ENCODE data around the gene TXNRD3.
A peak's percentile ranks its signal among the peaks of the same experiment; 100 is the strongest.

The TXNRD3 gene

DNA sequence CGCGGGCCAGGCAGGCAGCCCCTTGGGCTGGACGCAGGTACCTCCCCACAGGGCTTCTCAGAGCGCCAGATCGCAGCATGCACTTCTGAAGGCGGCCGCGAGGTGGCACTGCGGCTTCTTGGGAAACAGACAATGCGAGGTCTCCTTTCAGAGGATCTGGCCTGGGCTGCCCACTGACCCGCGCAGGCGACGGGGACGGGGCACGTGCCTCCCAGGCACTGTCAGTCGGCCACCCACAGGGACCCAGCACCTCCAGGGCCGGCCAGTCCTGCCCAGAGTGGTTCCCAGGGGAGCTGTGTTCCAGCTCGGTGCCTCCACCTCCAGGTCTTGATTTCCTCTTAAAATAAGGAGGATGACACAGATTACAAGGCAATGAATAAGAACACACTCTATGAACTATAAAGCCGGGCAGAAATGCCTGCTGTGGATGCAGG is 24.4 kb upstream of the TXNRD3 start:
- Mint-ChIP-seq H3K4me3 (peak overlapping the region; percentile 32), H3K36me3 (ENCODE audit: low read depth) (no peaks in the 10 kb centered on the region), H3K9me3 (peaks cover 3% of the 10 kb centered on the region), H3K27ac (no peak overlapping the region), H3K27me3 (peaks cover 30% of the 10 kb centered on the region), H3K4me1 (ENCODE audit: low read depth) (peaks cover 3% of the 10 kb centered on the region)
- DNase-seq = peak; percentile 91

DNA sequence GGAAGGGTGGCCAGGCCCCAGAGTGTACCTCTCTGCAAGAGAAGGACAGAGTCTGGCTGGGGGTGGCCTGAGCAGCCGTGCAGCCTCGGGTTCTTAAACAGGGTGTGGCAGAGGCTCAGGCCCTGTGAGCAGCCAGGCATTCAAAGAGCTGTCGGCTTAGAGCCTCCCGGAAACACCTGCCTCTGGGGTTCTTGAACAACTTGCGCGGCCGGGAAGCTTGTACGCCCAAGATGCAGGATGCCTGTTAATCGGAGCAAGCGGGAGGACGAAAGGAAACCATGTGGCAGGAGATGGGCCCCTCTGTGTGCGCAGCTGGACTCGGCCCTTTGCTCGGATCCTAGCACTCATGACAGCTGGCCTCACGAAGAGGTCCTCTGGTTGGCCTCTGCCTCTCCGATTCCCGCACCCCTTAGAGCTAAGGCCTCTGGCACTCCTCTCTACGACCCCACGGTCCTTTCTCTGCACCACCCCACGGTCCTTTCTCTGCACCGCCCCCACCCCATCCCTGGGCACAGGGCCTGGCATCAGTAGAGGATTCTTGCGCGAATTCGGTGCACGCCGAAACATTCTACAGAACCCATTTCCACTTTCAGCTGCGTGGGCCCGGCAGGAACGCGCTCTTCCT is 23.9 kb upstream of the TXNRD3 start:
- peaks cover 3% of the 10 kb centered on the region for H3K9me3 Mint-ChIP-seq
- H3K4me3 Mint-ChIP-seq = peak overlapping the region; percentile 32
- no peak for DNase-seq
- peaks cover 3% of the 10 kb centered on the region for H3K4me1 Mint-ChIP-seq (ENCODE audit: low read depth)
- H3K36me3 Mint-ChIP-seq (ENCODE audit: low read depth) = no peaks in the 10 kb centered on the region
- peaks cover 30% of the 10 kb centered on the region for H3K27me3 Mint-ChIP-seq
- H3K27ac Mint-ChIP-seq = no peak overlapping the region

DNA sequence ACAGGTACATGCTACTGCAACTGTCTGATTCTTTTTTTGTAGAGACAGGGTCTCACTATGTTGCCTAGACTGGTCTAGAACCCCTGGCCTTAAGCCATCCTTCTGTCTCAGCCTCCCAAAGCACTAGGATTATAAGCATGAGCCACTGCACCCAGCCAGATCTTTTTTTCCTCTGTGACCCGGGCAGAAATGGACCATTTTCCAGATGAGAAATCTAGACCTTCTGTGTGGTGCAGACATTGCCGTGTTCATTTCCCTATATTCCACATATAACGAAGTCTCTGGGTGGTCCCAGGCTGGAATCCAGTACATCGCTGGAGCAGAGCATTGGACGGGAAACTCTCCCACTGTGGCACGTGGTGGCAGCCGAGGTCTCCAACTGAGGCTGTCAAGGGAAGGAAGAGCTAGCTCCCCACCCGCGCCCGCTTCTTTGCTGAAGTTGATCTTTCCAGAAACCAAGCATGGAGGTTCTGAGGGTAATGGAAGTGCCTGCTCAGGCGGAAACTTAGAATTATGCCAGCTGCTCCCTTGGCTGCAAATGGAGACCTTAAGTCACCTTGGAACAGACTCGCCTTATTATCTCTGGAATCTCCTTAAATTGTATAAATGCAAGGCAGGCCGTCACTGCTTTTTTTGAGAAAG is 23.1 kb upstream of the TXNRD3 start:
- Mint-ChIP-seq H3K4me3 (no peak overlapping the region), H3K4me1 (ENCODE audit: low read depth) (peaks cover 3% of the 10 kb centered on the region), H3K9me3 (peaks cover 3% of the 10 kb centered on the region), H3K27ac (no peak overlapping the region), H3K27me3 (peaks cover 30% of the 10 kb centered on the region), H3K36me3 (ENCODE audit: low read depth) (no peaks in the 10 kb centered on the region)
- DNase-seq = no peak

DNA sequence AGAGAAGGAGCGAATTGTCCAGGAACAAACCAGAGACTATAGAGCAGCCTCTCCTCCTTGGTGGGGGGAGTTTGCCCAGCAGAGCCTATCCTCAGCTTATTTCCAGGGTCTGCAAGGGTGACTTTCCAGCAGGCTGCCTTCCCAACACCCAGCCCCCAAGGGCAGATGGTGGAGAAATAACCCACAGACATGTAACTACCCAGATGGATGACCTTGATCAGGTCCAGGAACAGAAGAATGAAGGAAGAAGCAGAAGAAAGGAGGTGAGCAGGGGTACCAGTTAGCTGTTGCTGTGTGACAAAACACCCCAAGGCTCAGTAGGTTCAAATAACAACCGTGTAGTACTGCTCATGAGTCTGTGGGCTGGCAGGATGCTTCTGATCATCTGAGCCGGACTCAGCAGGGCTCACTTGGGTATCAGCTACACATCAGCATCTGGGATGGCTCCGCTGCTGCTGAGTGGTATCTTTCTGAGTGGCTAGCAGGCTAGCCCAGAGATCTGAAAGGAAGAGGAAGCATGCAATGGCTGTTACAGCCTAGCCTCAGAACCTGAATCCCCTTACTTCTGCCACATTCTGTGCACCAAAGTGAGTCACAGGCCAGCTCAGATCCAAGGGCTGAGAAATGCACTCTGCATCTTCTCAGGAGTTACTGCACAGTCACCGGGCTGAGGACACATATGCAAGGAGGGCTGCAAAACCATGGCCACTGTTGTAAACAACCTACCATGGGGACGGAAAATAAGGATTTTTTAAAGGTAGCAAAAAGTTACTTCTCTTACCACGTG is 22.2 kb upstream of the TXNRD3 start:
- no peak for DNase-seq
- H3K4me1 Mint-ChIP-seq (ENCODE audit: low read depth) = peaks cover 3% of the 10 kb centered on the region

DNA sequence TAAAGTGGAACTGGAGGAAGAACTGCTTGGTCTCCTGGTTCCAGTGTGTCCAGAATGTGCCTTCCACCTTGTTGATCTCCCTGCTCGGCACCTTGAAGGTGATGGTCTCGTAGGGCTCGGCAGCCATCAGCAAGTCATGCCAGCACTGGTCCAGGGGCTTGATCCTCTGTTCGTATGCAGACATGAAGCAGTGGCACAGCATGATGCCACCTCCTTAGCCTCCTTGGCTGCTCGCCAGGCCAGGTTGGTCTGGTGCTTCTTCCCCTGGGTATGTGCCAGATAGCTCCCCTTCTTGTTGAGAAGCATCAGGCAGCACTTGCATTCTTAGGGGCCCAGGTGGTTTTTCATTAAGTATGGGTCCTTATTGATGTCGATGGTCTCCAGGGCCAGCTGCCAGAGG is 17.8 kb upstream of the TXNRD3 start:
- peaks cover 15% of the 10 kb centered on the region for H3K27me3 Mint-ChIP-seq
- peaks cover 9% of the 10 kb centered on the region for H3K9me3 Mint-ChIP-seq
- peaks cover 6% of the 10 kb centered on the region for H3K4me1 Mint-ChIP-seq (ENCODE audit: low read depth)
- no peak overlapping the region for H3K27ac Mint-ChIP-seq
- H3K36me3 Mint-ChIP-seq (ENCODE audit: low read depth) = no peaks in the 10 kb centered on the region
- H3K4me3 Mint-ChIP-seq = no peak overlapping the region
- DNase-seq = no peak

More for the DNA sequence above, 22.2 kb upstream of the TXNRD3 start:
- H3K27me3 Mint-ChIP-seq = peaks cover 30% of the 10 kb centered on the region
- no peak overlapping the region for H3K27ac Mint-ChIP-seq
- no peaks in the 10 kb centered on the region for H3K36me3 Mint-ChIP-seq (ENCODE audit: low read depth)
- H3K4me3 Mint-ChIP-seq = no peak overlapping the region
- peaks cover 3% of the 10 kb centered on the region for H3K9me3 Mint-ChIP-seq

DNA sequence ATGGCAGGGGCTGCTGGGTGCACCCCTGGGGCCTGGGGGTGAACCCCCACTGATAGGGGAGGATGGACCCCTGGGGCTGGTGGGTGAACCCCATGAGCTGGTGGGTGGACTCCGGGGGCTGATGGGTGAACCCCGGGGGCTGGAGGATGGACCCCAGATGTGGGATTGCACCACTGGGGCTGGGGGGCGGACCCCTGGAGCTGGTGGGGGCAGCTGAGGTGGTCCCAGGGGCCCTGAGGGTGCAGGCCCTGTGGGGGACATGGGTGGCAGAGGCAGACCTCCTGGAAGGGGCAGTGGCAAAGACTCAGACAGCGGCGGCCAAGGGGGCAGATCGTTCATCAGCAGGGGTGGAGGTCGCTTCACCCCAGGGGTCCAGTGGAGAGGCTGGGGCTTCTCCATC is 17.4 kb upstream of the TXNRD3 start:
- no peak overlapping the region for H3K27ac Mint-ChIP-seq
- no peak overlapping the region for H3K4me3 Mint-ChIP-seq
- peaks cover 6% of the 10 kb centered on the region for H3K4me1 Mint-ChIP-seq (ENCODE audit: low read depth)
- H3K36me3 Mint-ChIP-seq (ENCODE audit: low read depth) = no peaks in the 10 kb centered on the region
- no peak for DNase-seq
- H3K9me3 Mint-ChIP-seq = peaks cover 9% of the 10 kb centered on the region
- H3K27me3 Mint-ChIP-seq = peaks cover 11% of the 10 kb centered on the region

DNA sequence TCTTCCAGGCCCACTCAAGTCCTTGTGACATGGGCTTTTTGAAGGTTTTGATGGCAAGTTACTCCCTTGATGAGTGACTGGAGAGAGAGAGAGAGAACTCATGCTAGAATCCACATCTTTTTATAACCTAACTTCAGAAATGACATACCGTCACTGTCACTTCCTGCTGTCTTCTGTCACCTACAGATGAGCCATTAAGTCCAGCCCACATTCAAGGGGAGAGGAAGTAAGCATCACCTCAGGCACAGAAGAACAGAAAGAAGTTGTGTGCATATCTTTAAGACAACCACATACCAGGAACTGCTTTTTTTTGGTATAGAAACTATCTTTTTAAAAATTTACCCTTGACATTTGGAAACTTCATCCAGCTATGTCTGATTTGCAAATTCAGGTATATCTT is 16.6 kb upstream of the TXNRD3 start:
- Mint-ChIP-seq H3K27ac (no peak overlapping the region), H3K4me3 (no peak overlapping the region), H3K27me3 (peaks cover 3% of the 10 kb centered on the region), H3K4me1 (ENCODE audit: low read depth) (peaks cover 6% of the 10 kb centered on the region), H3K9me3 (peaks cover 9% of the 10 kb centered on the region), H3K36me3 (ENCODE audit: low read depth) (no peaks in the 10 kb centered on the region)
- no peak for DNase-seq

DNA sequence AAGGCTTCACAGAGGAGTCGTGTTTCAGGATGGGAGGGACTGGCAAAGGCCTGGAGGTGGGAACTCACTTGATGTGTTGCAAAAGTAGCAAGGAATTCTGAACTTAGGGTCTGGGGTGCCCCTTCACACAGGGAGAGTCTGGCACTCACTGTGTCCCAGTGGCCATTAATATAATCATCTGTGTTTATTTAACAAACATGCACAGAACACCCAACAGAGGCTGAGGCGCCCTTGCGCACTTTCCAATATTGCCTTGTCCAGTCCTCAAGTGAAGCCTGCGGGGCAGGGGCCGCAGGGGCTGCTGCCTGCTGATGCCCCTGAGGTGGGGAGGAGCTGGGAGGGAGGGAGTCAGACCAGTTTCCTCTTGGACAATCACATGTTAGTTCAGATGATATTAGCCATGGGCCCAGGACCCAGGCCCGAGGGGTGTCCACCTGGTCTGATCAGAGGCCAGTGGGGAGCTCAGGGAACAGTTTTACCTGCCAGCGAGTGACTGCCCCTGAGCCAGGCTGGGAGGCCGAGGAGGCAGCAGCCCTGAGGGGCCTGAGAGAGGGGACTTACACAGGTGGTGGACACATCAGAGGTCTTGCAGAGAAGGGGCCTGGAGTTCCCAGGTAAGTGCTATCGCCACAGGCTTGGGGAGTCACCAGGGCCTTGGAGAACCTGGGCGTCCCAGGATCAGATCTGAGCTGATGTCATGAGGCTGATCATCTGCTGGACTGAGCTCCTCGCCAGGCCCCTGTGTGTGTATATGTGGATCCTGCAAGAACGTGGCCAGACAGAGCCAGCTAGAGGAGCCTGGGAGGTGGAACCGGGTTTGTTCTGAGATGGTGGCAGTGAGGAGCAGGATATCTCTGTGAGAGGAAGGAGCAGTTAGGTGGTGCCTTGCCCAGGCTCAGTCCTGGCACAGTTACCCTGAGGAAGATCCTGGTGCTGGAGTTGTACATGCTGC is 13.8 kb upstream of the TXNRD3 start:
- no peaks in the 10 kb centered on the region for H3K27me3 Mint-ChIP-seq
- no peak overlapping the region for H3K27ac Mint-ChIP-seq
- H3K4me1 Mint-ChIP-seq (ENCODE audit: low read depth) = peaks cover 6% of the 10 kb centered on the region
- H3K4me3 Mint-ChIP-seq = no peak overlapping the region
- H3K36me3 Mint-ChIP-seq (ENCODE audit: low read depth) = no peaks in the 10 kb centered on the region
- H3K9me3 Mint-ChIP-seq = peaks cover 6% of the 10 kb centered on the region
- DNase-seq = no peak

DNA sequence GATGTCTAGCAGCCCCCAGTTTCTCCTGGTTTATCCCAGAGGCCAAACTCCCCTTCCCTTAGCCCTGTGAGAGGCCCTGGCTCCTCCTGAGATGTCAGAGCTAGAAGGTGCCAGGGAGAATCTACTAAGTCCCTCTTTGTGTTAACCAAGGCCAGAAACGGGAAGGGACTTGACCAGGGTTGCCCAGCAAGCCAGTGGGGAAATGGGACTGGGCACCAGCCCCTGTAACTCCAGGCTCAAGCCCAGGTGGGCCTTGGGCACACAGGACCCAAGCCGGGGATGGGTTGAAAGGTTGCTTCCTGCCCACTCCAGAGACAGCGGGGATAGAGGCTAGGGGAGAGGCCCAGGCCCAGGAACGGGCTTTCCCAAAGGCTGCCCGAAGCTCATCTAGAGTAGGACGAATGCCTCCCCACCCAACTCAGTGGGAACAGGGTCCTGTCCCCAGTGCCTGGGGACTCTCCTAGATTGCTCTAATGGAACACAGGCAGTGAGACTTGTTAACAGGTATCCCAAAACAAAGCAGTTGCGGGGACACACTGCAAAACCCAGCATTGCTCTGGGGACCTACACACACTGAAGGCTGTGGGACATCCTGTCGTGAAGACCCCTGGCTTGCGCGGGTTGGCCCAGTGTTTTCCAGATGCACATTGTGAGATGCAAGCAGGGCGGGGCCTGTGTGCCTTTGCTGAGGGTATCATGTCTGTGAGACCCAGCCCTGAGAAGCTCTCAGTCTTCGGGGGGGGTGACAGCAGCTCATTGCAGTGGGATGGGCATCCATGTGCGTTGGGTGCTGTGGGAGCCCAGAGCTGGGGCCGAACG is 12.9 kb upstream of the TXNRD3 start:
- Mint-ChIP-seq H3K4me1 (ENCODE audit: low read depth) (peaks cover 6% of the 10 kb centered on the region), H3K27me3 (no peaks in the 10 kb centered on the region), H3K36me3 (ENCODE audit: low read depth) (no peaks in the 10 kb centered on the region), H3K9me3 (peaks cover 6% of the 10 kb centered on the region), H3K4me3 (no peak overlapping the region), H3K27ac (no peak overlapping the region)
- DNase-seq = no peak

DNA sequence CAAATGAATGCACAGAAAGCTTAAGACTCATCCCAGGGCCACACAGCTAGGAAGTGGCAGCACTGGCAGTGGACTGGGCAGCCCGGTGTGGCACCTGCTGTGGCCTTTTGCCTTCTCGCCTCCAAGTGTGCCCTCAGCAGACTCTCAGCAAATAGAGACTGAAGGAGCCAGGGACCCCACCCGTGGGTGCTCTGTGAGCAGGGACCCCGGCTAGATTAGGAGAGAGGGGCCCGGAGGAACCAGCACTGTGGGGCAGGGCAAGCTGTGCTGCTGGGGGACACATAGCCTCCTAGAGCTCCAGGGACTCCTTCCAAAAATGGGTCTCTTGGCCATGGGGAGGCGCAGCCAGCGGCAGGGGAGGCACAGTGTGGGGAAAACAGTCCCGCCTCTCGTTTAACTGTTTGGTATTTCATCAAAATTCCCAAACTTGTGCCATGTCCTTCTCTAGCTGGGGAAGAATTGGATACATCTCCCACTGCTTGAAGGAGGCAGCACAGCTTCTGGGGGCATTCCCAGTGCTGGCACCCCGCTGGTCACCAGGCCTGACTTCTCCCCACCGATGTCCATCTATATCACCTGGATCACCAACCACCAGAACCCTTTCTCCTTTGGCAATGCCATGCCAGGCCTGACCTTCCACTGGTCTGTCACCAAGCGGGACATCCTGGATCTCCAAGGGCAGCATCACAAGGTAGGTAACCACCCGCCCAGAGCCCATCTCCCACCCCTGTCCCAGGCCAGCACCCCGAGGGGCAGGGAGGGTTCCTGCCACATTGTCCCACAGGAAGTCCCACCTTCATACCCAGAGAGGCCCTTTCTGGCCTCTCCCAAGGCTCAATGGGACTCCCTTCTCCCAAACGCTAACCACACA is 12.0 kb upstream of the TXNRD3 start:
- Mint-ChIP-seq H3K4me3 (no peak overlapping the region), H3K9me3 (peaks cover 6% of the 10 kb centered on the region), H3K27ac (no peak overlapping the region), H3K36me3 (ENCODE audit: low read depth) (no peaks in the 10 kb centered on the region), H3K27me3 (peaks cover 8% of the 10 kb centered on the region), H3K4me1 (ENCODE audit: low read depth) (peaks cover 6% of the 10 kb centered on the region)
- no peak for DNase-seq

DNA sequence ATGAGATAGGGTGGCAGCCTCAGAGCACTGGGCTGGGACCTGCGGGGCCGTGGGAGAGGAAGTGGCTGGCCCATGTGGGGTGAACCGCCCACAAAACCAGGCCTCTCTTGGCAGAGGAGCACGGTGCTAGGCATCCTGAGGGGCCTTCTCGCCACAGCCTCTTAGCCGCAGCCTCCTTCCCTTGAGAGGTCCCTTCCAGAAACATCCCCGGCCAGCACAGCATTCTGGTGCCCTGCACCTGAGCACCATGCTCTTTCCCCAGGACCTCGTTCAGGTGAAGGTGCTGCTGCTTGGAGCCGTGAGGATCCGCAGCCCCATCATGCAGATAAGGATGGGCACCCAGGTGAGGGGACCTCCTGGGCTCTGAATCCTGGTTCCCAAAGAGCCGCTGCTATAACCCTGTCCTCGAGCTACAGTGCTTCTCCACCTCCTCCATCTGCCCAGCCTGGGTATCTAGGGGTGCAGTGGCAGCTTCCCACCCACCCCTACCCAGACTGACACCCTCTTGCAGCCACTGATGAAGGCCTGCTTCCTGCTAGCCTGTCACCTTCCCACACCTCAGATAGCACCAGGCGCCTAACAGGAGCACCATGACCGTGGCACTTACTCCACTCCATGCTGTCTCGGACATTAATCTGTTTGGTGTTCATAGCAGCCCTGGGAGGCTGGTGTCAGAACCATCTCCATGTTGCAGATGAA is 11.2 kb upstream of the TXNRD3 start:
- no peaks in the 10 kb centered on the region for H3K36me3 Mint-ChIP-seq (ENCODE audit: low read depth)
- DNase-seq = no peak
- no peak overlapping the region for H3K4me3 Mint-ChIP-seq
- H3K27me3 Mint-ChIP-seq = peaks cover 15% of the 10 kb centered on the region
- H3K27ac Mint-ChIP-seq = no peak overlapping the region
- peaks cover 1% of the 10 kb centered on the region for H3K4me1 Mint-ChIP-seq (ENCODE audit: low read depth)
- peaks cover 2% of the 10 kb centered on the region for H3K9me3 Mint-ChIP-seq

DNA sequence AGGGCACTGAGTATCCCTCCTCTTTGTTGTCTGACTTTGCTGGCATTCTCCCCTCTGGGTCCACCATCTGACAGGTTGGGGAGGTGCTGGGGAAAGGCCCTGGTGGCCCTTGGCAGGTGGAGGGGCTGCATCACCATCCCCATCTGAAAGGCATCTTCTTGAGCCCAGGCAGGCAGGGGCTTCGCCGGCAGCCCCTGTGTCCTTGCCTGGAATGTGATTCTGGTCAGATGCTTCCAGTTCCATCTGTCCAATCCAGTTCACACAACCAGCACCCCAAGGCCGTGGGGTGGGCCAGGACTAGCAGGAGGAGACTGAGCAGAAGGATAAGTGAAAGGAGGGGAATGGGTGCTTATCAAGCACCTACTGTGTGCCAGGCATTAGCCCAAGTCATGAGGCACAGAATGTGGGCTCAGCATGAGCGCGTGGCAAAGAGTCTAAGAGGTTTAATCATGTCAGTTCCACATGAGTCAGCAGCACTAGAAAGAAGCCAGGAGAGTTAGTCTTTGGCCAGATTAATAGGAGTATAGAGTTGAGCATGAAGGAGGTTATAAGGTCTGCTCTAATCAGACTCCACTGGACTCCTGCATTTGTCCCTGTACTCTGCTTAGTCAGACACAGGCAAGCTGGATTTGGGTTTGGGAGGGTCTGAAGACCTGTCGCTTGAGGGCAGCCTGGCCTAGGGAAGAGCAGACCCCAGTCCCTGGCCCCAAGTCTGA is 10.5 kb upstream of the TXNRD3 start:
- no peaks in the 10 kb centered on the region for H3K4me1 Mint-ChIP-seq (ENCODE audit: low read depth)
- H3K27ac Mint-ChIP-seq = no peak overlapping the region
- peaks cover 21% of the 10 kb centered on the region for H3K27me3 Mint-ChIP-seq
- H3K9me3 Mint-ChIP-seq = no peaks in the 10 kb centered on the region
- H3K36me3 Mint-ChIP-seq (ENCODE audit: low read depth) = no peaks in the 10 kb centered on the region
- no peak for DNase-seq
- no peak overlapping the region for H3K4me3 Mint-ChIP-seq

Data from activated T-cell treated with anti-CD3 and anti-CD28 coated beads, Interleukin-2, amount 50 U/mL, for 24 hours (primary cell).